HG02623 (cell line): ENCODE measurements around the gene IFITM1.
"Not testable (repeated sequence)": the region's sequence is repeated elsewhere in the genome, so short reads cannot be mapped to it uniquely, and the experiment has no call there.

Experiments
- ATAC-seq: cut with Tn5 transposase; IDR thresholded peaks from one replicate; pipeline ENCODE4 v1.9.1; 2021; ENCODE audit warnings: moderate library complexity; ENCODE audit not compliant: unreplicated experiment

Gene IFITM1

DNA sequence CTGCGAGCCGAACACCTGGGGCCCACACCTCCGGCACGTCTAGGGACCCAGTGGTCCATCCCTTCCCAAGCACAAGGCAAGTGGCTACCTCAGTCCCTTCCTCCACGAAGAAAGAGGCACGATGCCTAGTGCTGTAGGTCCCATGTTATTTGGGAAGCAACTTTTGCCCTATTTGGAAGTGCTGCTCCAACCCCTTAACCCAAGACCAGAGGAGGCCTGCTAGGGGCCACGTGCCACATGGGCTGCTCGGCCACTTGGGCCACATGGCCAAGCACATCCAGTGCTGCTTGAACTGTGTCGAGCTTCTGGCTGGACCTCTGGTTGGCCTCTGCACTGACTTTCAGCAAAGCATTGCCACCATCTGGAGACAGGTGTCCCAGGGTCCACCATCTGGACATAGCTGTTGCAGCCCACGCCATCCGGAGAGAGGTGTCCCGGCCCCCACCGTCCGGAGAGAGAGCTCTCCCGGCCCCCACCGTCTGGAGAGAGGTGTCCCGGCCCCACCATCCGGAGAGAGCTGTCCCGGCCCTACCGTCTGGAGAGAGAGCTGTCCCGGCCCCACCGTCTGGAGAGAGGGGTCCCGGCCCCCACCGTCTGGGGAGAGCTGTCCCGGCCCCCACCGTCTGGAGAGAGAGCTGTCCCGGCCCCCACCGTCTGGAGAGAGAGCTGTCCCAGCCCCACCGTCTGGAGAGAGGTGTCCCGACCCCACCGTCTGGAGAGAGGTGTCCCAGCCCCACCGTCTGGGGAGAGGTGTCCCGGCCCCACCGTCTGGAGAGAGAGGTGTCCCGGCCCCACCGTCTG, 49.0 kb downstream of the IFITM1 start:
- no peak for ATAC-seq

DNA sequence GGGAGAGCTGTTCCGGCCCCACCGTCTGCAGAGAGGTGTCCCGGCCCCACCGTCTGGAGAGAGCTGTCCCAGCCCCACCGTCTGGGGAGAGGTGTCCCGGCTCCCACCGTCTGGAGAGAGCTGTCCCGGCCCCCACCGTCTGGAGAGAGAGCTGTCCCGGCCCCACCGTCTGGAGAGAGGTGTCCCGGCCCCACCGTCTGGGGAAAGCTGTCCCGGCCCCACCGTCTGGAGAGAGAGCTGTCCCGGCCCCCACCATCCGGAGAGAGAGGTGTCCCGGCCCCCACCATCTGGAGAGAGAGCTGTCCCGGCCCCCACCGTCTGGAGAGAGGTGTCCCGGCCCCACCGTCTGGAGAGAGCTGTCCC, 49.6 kb downstream of the IFITM1 start:
- ATAC-seq = not testable (repeated sequence)

DNA sequence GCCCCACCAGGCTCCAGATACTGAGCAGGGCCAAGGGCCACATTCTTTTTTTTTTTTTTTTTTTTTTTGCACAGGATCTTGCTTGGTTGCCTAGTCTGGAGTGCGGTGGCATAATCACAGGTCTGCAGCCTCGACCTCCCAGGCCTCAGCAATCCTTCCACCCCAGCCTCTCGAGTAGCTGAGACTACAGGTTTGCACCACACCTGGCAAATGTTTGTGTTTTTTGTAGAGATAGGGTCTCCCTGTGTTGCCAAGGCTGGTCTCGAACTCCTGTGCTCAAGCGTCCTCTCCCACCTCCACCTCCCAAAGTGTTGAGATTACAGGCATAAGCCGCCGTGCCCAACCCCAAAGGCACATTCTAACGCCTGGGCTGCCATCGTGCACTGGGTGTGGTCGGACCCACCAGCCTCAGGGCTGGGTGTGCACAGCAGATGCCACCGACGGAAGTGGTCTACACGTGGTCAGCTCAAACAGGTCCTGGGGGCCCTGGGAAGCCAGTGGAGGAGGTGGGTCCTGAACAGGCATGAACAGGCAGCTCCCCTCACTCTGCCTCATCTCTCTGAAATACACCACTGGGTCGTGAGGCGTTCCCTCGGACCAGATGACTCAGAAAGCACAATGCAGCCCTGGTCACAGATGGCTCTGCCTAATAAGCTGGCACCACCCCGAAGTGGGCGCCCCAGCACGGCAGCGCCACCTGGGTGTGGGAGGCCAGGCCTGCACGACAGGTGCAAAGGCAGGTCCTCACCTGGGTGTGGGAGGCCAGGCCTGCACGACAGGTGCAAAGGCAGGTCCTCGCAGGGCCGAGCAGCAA, 50.3 kb downstream of the IFITM1 start:
- no peak for ATAC-seq
